T-helper 9 cell (primary cell): ENCODE data around the gene CCDC144A.
"Not testable (repeated sequence)": the region's sequence is repeated elsewhere in the genome, so short reads cannot be mapped to it uniquely, and the experiment has no call there.

ENCODE experiments used
- DNase-seq: peaks from one replicate; pipeline ENCODE4 v3.0.0-alpha.2; 2020
- total RNA-seq, 2 donors: gene quantifications; one replicate each; lab custom pipeline; 2026; lab: John Stamatoyannopoulos, UW

CCDC144A gene, protein sequence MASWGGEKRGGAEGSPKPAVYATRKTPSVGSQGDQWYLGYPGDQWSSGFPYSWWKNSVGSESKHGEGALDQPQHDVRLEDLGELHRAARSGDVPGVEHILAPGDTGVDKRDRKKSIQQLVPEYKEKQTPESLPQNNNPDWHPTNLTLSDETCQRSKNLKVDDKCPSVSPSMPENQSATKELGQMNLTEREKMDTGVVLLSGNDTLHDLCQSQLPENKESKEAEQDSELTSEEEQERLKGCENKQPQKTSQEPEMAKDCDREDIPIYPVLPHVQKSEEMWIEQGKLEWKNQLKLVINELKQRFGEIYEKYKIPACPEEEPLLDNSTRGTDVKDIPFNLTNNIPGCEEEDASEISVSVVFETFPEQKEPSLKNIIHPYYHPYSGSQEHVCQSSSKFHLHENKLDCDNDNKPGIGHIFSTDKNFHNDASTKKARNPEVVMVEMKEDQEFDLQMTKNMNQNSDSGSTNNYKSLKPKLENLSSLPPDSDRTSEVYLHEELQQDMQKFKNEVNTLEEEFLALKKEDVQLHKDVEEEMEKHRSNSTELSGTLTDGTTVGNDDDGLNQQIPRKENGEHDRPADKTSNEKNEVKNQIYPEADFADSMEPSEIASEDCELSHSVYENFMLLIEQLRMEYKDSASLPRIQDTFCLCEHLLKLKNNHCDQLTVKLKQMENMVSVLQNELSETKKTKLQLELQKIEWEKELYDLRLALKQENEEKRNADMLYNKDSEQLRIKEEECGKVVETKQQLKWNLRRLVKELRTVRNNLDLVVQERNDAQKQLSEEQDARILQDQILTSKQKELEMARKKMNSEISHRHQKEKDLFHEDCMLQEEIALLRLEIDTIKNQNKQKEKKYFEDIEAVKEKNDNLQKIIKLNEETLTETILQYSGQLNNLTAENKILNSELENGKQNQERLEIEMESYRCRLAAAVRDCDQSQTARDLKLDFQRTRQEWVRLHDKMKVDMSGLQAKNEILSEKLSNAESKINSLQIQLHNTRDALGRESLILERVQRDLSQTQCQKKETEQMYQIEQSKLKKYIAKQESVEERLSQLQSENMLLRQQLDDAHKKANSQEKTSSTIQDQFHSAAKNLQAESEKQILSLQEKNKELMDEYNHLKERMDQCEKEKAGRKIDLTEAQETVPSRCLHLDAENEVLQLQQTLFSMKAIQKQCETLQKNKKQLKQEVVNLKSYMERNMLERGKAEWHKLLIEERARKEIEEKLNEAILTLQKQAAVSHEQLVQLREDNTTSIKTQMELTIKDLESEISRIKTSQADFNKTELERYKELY (N-terminal part only)
- 0.14 to 1.7 reads per million in 2 donors for total RNA-seq

DNA sequence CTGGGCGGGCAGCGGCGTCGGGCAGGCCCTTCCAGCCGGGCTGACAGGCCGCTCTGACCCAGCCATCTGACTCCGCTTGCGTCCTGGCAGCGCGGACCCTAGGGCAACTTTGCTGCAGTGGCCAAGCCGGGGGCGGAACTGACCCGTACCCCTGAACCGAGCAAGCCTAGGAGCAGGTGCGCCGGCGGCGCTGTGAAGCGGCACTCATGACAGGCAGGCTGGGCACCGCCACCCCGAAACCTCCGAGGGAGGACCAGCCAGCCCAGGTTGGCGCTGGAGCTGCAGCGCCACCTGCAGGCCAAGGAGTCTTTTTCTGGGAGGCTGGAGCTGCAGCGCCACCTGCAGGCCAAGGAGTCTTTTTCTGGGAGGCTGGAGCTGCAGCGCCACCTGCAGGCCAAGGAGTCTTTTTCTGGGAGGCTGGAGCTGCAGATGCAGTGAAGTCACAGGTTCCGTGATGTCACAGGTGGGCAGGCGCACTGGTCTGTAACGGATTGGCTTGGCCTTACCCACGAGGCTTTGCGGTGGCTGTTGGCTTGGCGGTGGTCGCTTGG is at the start of gene CCDC144A:
TSS of gene CCDC144A (plus strand) at position 511 of the 551 bp plus-strand sequence. CDS start 160 bp downstream, outside the sequence.
- peak; percentile 0 for DNase-seq

DNA sequence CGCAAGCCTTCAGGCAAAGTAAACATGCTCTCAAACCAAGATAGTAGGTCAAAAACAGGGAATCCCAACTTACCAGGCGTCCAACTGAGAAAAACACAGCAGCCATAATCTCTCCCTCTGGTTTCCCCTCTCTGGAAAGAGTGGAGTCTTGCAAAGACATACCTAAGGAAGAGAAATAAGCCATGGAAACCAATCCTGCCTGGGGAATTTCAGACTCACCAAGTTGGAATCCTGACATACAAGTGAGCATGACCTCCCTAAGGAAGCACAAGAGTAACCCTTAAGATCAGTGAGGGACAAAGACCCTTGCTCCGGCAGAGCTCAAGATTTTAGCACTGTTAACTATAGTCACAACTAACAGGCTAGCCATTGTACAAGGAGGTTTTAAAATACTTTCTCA is 40.5 kb upstream of the CCDC144A start:
- no peak for DNase-seq

DNA sequence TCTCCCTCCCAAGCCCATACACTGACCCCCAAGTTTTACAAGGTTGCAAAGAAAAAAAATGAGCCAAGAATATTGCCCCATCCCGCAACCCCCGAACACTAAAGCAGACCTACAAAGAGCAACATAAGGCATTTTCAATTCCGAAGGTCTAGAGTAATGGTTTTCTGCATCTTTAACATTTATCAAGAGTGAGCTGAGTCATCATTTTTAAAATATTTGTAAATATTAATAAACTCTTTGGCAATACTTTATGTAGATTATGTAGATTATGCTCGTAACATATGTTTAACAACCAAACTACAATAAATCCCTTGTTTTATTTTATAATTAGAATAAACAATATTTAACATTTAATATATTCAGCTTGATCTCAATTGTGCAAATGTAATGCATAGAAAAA is 37.8 kb upstream of the CCDC144A start:
- DNase-seq, result no peak

DNA sequence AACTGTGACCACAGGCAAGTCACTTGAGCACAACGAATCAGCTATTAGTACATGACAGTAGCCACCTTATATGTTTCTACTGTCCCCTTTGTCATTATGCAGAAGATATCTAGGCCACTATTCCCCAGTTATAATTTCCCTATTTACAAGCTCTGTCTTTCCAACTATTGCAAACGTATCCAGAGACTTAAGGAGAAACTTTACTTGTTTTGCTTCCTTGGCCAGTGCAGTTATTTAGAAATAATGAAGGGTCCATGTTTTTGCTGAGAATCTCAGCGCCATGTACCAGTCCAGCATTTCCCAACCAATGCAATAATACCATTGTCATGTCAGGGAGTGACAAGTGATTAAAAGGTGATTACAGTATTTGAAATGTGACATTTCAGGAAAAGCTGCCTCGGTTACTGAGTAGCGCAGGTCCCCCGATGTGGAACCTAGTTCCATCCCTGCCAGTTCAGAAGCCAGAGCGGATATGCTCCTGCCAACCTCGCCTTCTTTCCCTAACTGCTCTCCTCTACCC is 37.1 kb upstream of the CCDC144A start:
- no peak for DNase-seq

DNA sequence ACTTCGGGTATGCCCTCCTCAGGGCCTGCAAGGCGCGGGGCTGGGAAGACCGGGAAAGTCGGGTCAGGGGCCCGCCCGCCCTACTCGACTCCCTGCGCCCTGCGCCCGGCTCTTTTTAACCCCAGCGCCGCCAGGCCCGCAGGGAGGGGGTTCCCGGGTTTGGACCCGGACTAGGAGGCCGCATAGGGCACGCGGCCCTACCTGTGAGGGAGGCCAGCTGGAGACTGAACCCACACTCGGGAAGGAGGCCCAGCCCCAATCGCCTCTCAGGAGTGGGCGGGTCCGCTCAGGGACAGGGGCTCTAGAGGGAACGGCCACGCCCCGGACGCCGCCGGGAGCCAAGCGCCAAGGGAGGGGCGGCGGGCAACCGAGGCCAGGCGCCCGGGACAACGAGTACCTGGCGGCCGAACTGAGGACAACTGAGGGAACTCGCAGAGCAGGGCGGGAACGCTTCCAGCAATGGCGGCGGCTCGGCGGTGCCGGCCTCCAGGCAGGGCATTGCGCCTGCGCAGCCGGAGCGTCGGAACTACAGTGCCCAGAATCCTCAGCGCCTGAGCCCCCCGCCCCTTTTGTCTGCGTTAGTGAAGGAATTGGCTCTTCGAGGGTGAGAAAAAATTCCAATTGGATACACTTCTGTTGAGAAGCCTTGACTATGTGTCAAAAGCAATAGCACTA is 36.5 kb upstream of the CCDC144A start, which contains the start of gene ZNF624:
TSS of gene ZNF624 (minus strand) at position 484 of the 675 bp plus-strand sequence.
- DNase-seq, result peak; percentile 76

DNA sequence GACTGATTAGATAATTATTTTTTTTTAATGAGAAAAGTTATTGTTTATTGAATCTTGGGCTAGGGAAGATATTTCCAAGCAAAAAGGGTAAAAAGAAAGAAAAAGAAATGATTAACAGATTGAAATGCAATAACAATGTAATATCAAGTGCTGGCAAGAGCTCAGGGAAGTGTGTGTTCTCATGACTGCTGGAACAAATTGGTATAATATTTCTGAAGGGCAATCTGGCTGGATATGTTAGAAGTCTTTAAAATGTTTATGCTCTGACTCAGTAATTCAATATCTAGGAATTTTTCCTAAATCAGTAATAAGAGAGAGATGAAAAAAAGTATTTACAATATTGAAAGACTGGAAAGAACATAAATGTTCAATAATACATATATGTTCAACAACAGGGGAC is 28.8 kb upstream of the CCDC144A start:
- no peak for DNase-seq

DNA sequence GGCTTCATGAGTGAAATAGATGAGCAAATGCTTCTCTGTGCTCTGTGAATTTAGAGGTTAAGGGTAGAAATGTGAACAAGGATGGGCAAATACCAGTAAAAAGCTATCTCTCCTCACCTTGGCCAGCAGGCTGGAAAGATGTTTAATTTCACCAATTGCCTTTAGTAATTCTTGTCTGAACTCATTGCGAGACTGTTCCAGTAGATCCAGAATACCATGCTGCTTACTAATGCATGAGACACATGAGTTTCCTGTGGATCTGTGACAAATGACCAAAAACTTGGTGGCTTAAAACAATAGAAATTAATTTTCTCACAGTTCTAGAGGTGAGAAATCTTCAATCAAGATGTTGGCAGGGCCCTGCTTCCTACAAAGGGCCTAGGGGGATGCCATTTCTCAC is 27.1 kb upstream of the CCDC144A start:
- no peak for DNase-seq

DNA sequence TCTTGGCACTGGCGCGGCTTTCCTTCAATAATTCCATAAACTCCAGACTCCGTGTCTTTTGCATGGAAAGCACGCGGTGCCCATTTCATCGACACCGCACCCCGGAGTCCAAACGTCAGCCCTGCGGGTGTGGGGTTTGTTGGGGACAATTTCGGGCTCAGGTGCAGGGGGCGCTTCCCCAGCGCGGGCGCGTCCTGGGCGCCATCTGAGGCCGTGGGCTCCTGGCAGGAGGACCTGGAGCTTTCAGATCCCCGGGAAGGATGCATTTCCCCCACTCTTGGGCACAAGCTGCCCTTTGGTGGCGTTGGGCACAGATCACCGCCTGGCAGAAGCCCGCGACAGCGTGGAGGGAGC is 23.5 kb upstream of the CCDC144A start:
- DNase-seq, result not testable (repeated sequence)

DNA sequence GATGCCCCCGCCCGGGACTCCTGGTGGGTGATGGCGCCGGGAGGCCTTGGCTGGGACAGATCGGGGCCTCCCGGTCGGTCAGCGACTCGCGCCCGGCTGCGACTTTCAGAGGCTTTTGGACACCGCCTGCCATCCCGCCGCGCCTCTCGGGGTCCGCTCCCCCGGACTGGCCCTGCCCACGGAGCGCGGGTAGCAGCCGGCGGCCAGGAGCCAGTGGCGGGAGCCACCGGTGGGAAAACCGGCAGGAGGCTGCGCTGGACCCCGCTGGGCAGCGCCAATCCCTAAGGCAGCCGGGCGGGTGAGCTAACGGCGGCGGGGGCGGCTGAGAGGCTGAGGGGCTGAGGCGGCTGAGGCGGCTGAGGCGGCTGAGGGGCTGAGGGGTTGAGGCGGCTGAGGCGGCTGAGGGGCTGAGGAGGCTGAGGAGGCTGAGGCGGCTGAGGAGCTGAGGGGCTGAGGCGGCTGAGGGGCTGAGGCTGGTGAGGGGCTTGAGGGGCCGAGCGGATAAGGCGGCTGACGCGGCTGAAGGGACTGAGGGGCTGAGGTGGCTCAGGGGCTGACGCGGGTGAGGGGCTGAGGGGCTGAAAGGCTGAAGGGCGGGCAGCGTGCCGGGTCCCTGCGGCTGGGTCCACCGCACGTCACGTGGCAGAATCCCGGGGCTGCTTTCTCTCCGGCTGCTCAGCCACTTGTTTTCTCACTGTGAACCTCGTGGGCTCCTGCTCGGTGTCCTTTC is 23.0 kb upstream of the CCDC144A start:
- not testable (repeated sequence) for DNase-seq

DNA sequence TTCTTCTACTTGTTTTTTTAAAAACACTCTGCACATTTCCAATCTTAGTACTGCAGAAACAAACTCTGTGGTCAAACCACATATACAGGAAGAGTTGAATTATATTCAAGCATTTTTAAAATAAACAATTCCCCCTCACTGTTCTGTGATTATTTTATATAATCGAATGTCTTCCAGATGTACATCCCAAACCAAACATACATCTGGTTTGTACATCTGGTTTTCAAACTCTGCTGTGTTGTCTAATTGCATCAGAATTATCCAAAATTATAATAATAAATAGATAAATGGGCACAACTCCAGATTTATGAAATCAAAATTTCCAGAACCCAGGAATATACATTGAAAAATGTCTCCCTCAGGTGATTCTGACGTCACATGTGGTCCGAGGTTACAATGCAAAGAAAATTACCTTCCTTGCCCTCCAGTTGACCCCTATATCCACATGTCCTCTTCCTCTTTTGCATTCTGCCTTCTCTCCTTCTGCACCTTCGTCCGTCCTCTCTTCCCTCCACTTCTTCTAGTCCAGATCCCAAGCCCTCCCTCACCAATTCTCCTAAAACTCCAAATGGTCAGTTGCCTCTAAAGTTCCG is 13.3 kb upstream of the CCDC144A start:
- no peak for DNase-seq

DNA sequence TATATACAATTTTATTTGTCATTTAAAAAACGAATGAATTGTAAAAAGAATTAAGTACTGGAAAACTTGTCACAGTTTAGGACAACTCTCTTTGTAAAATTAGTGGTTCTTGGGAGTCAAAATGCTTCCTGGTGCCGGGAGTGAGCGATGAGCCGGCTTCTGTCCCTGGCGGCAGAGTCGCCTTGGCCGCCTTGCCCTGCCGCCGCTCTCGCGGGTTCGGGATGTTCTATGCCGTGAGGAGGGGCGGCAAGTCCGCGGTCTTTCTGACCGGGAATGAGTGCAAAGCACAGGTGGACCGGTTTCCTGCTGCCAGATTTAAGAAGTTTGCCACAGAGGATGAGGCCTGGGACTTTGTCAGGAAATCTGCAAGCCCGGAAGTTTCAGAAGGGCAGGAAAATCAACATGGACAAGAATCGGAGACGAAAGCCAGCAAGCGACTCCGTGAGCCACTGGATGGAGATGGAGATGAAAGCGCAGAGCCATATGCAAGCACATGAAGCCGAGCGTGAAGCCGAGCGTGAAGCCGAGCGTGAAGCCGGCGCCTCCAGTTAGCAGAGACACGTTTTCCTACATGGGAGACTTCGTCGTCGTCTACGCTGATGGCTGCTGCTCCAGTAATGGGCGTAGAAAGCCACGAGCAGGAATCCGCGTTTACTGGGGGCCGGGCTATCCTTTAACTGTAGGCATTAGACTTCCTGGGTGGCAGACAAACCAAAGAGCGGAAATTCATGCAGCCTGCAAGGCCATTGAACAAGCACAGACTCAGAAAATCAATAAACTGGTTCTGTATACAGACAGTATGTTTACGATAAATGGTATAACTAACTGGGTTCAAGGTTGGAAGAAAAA is 6.5 kb upstream of the CCDC144A start:
- DNase-seq, result not testable (repeated sequence)

DNA sequence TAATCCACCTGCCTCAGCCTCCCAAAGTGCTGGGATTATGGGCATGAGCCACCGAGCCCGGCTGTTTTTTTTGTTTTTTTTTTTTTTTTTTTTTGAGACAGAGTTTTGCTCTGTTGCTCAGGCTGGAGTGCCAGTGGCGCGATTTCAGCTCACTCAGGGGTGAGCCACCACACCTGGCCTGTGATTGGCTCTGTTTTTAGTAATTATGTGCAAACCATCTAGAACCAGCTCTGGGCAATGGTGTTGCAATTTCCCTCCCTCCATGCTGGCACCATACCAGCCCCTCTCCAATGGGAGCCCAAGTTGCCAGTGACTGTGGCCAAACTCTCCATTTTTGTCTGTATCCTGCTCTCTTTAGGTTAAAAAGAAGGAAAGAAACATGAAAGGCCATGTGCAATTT is 4.0 kb upstream of the CCDC144A start:
- not testable (repeated sequence) for DNase-seq

DNA sequence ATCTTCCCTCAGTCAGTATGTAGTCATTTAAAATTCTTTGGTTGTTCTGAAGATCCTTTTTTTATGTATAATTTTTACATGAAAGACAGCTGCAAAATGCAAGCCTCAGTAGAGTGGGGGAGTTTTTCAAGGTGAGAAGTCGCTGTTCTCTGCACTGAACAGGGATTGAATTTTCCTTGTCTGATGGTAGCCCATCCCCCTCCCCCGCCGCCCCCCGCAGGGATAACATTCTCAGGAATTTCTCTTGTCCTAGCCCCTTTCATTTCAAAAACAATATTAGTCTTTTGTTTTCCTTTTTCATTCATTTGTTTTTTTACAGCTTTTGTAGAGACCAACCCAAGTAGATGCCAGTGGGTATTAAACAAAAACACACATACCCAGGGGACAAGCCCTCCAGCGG is 2.9 kb upstream of the CCDC144A start:
- DNase-seq, result not testable (repeated sequence)

DNA sequence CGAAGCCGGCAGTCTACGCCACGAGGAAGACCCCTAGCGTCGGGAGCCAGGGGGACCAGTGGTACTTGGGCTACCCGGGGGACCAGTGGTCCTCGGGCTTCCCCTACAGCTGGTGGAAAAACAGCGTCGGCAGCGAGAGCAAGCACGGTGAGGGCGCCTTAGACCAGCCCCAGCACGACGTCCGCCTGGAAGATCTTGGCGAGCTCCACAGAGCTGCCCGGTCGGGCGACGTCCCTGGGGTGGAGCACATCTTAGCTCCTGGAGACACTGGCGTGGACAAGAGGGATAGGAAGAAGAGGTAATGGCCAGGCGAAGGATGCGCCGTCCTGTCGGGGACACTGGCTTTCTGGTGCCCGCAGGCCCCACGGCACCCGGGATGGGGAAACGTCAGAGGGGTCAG is 406 bp downstream of the CCDC144A start:
- DNase-seq, result not testable (repeated sequence)

DNA sequence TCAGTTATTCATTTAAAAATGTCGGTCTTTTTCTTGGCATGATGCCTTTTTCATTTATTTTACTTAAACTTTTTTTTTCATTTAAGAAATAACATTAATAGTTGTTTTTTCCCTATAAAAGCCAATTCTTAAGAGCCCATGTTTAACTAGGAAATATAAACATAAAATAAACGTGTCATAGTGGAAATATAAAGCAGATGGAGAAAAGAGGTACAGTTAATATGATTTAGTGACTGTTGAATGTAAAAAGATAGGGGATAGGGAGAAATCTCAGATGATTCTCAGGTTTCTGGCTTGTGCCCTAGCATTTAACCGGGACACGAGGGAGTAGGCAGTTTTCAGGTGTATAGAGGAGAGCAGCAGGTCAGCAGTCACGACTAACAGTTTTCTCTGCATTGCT is 7.6 kb downstream of the CCDC144A start:
- not testable (repeated sequence) for DNase-seq

DNA sequence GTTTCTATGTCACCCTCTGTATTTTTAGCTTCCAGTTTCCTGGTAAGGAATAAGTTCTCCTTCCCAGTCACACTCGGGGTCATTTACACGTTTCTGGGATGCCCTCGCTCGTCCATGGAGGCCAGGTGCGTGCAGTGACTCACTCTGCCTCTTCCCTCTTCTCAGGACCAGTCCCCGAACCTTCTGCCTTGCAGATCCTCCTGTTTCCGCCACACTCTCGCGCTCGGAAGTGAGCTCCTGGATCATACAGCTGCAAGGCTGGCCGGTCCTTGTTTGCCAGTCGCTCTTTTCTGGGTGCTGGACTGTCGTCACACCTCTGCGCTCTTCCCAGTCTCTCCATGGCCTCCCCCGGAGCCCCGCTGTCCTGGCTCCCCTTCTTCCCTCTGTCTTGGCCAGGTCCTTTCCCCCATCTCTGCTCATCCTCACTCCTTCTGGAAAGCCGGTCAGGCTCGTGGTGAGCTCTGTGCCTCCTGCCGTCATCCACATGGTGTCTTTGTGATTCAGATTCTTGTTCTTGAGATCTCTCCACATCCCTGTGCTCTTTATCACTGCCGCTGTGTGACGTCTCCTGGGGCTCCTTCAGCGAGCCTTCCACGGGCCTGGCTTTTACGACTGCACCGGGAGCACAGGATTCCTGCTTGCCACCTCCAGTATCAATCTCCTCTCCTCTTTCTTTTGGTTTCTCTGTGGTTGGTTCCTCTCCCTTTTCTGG is 55.6 kb downstream of the CCDC144A start:
- not testable (repeated sequence) for DNase-seq

DNA sequence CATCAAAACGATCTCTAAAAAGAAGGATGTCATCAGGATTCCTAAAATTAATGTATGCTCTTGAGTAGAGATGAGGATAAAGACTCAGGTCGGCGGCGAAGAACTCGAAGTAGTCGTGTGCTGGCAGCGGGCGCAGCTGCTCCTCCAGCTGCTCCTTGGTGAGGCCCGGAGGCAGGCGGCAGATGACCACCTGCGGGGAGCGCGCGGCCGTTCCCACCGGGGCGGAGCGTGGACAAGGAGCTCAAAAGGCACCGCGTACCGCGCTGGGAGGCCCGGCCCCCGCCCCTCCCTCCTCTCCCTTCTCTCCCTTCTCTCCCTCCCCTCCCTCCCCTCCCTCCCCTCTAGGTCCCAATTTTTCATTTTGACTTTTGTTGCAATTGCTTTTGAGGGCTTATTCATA is 56.5 kb downstream of the CCDC144A start:
- not testable (repeated sequence) for DNase-seq

DNA sequence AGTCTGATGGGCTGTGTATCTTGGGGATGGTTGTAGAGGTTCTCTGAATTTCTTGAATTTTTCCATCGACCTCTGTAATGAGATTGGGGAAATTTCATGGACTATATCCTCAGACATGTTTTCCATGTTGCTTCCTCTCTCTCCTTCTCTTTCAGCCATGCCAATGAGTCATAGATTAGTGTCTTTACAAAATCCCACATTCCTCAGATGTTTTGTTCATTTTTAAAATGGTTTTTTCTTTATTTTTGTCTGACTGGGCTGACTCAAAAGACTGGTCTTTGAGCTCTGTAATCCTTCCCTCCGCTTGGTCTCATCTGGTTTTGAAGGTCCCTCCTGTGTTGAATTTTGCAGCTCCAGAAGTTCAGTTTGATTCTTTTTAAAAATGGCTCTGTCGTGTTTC is 60.5 kb downstream of the CCDC144A start:
- DNase-seq, result not testable (repeated sequence)
